Measurements from ENCODE around the gene AJAP1.

DNA sequence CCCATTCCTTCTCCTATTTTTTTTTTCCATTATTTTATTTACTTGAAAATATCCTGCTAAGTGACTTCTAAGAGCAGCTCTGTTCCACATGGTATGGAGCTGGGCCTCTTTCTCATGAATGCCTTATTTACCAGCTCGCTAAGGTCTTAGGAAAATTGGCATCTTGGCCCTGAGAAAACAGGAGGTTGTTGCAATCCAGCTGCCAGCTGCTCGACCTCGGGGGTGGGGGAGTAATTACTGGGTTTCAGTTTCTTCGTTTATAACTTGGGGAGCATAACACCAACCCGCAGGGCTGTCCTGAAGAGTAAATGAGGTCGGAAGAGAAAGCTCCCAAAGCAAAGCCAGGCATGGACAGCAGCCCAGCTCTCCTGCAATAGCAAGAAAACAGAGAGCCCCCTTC, 176.3 kb downstream of the AJAP1 start:
- TF ChIP-seq, protein P1, sequence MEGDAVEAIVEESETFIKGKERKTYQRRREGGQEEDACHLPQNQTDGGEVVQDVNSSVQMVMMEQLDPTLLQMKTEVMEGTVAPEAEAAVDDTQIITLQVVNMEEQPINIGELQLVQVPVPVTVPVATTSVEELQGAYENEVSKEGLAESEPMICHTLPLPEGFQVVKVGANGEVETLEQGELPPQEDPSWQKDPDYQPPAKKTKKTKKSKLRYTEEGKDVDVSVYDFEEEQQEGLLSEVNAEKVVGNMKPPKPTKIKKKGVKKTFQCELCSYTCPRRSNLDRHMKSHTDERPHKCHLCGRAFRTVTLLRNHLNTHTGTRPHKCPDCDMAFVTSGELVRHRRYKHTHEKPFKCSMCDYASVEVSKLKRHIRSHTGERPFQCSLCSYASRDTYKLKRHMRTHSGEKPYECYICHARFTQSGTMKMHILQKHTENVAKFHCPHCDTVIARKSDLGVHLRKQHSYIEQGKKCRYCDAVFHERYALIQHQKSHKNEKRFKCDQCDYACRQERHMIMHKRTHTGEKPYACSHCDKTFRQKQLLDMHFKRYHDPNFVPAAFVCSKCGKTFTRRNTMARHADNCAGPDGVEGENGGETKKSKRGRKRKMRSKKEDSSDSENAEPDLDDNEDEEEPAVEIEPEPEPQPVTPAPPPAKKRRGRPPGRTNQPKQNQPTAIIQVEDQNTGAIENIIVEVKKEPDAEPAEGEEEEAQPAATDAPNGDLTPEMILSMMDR (IDR thresholded peaks at IDR 0.05): no peak
- no peak for TF ChIP-seq POLR2A (IDR thresholded peaks at IDR 0.05)
- no peak for TF ChIP-seq EP300 (IDR thresholded peaks at IDR 0.05)
- TF ChIP-seq POLR2AphosphoS5 (IDR thresholded peaks at IDR 0.05): no peak
